ENCODE measurements around the gene TBC1D4.

DNA sequence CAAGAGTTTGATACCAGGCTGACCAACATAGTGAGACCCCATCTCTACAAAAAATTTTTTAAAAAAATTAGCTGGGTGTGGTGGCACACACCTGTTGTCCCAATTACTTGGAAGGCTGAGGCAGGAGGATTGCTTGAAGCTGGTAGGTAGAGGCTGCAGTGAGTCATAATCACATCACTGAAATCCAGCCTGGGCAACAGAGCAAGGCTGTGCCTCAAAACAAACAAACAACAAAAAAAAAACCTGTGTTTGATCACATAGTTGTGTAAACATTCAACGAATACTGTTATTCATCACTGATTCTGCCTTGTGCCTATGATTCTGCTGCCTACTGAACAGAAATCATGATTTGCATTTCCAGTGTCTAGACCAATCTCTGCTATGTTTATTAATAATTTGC, 134.0 kb downstream of the TBC1D4 start:
- TF ChIP-seq, protein P1, sequence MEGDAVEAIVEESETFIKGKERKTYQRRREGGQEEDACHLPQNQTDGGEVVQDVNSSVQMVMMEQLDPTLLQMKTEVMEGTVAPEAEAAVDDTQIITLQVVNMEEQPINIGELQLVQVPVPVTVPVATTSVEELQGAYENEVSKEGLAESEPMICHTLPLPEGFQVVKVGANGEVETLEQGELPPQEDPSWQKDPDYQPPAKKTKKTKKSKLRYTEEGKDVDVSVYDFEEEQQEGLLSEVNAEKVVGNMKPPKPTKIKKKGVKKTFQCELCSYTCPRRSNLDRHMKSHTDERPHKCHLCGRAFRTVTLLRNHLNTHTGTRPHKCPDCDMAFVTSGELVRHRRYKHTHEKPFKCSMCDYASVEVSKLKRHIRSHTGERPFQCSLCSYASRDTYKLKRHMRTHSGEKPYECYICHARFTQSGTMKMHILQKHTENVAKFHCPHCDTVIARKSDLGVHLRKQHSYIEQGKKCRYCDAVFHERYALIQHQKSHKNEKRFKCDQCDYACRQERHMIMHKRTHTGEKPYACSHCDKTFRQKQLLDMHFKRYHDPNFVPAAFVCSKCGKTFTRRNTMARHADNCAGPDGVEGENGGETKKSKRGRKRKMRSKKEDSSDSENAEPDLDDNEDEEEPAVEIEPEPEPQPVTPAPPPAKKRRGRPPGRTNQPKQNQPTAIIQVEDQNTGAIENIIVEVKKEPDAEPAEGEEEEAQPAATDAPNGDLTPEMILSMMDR (IDR thresholded peaks at IDR 0.05): no peak
- TF ChIP-seq POLR2A (IDR thresholded peaks at IDR 0.05) (no peak), EP300 (IDR thresholded peaks at IDR 0.05) (no peak)
